ENCODE measurements around the gene LRPPRC.
"Not testable (repeated sequence)": the region's sequence is repeated elsewhere in the genome, so short reads cannot be mapped to it uniquely, and the experiment has no call there.

DNA sequence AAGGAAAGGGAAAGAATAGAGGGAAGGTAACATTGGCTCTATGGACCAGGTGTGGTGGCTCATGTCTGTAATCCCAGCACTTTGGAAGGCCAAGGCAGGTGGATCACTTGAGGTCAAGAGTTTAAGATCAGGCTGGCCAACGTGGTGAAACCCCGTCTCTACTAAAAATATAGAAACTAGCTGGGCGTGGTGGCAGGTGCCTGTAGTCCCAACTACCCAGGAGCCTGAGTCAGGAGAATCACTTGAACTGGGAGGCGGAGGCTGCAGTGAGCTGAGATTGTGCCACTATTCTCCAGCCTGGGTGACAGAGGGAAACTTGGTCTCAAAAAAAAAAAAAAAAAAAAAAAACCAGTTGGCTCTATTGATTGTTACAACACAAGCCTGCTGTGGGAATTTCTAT lies 31.3 kb upstream of the LRPPRC start:
- TF ChIP-seq TAF1 (IDR thresholded peaks at IDR 0.05; ENCODE audit: control insufficient read depth, extremely low read depth, insufficient read depth, low read length, severe bottlenecking); BACH1 (tag; IDR thresholded peaks at IDR 0.05); POLR2AphosphoS2 (IDR thresholded peaks at IDR 0.05; ENCODE audit: low read length); ZBTB8A (IDR thresholded peaks at IDR 0.05; ENCODE audit: partially characterized antibody); TRIM28 (IDR thresholded peaks at IDR 0.05); SETDB1 (IDR thresholded peaks at IDR 0.05; ENCODE audit: low read length); PPARD (CRISPR knock-in tag; IDR thresholded peaks at IDR 0.05); EGR1 (conservative IDR thresholded peaks at IDR 0.05); PHF8 (IDR thresholded peaks at IDR 0.05; ENCODE audit: borderline replicate concordance, low read length); HDAC1 (IDR thresholded peaks at IDR 0.05); PHB2 (IDR thresholded peaks at IDR 0.05; ENCODE audit: low read depth): not testable (repeated sequence)
- TF ChIP-seq, protein P1, sequence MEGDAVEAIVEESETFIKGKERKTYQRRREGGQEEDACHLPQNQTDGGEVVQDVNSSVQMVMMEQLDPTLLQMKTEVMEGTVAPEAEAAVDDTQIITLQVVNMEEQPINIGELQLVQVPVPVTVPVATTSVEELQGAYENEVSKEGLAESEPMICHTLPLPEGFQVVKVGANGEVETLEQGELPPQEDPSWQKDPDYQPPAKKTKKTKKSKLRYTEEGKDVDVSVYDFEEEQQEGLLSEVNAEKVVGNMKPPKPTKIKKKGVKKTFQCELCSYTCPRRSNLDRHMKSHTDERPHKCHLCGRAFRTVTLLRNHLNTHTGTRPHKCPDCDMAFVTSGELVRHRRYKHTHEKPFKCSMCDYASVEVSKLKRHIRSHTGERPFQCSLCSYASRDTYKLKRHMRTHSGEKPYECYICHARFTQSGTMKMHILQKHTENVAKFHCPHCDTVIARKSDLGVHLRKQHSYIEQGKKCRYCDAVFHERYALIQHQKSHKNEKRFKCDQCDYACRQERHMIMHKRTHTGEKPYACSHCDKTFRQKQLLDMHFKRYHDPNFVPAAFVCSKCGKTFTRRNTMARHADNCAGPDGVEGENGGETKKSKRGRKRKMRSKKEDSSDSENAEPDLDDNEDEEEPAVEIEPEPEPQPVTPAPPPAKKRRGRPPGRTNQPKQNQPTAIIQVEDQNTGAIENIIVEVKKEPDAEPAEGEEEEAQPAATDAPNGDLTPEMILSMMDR (IDR thresholded peaks at IDR 0.05 in 2 of 3, conservative IDR thresholded peaks at IDR 0.05 in 1 of 3; ENCODE audit: insufficient read depth in 2 of 3, low read depth in 1 of 3, low read length in 3 of 3), result not testable (repeated sequence)

All from K562 (cell line).